IPS-11a (cell line): ENCODE data around the gene AKT3.
"Not testable (repeated sequence)": the region's sequence is repeated elsewhere in the genome, so short reads cannot be mapped to it uniquely, and the experiment has no call there.

ENCODE experiments used
- H3K4me3 ChIP-seq: one replicate; pipeline ENCODE4 v1.5.1; 2013; ENCODE audit warnings: low read depth, low read length, control low read depth

Gene AKT3

GRCh38 chr1:243628476-243628907 lies 221.6 kb downstream of the AKT3 start:
- H3K4me3 ChIP-seq, result no peak overlapping the region

DNA sequence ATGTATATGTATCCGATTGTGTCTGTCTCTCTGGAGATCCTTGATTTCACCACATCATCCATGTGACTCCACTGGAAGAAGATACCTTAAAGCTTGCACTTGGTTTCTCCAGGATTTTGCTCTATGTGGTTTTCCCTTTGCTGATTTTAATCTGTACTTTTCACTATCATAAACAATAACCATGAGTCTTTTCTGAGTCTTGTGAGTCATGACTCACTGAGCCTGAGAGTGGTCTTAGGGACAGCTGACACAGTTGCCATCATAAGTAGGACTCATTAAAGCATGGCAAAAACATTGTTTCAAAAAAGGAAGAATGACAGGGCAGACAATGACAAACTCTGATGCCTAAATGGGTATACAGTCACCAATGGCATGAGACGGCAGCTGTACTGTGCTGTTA lies 226.2 kb downstream of the AKT3 start:
- H3K4me3 ChIP-seq, result no peak overlapping the region

DNA sequence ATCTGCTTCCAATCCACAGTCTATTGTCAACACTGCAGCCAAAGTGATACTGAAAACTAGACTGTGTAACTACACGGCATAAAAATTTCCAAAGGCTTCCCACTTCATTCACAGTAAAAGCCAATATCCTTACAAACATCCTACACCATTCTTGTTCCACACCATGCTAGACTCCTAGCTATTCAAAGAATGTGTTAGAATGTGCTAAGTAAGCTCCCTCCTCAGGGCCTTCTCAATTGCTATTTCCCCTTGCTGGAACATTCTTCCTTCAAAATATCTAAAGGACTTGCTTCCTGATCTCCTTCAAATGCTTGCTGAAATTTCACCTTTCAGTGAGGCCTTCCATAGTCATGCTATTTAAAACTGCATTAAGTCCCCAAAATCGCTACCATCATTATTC lies 228.1 kb downstream of the AKT3 start:
- no peak overlapping the region for H3K4me3 ChIP-seq

GRCh38 chr1:243620096-243620495 lies 229.9 kb downstream of the AKT3 start:
- H3K4me3 ChIP-seq, result no peak overlapping the region

GRCh38 chr1:243609698-243610097 lies 240.3 kb downstream of the AKT3 start:
- no peak overlapping the region for H3K4me3 ChIP-seq

DNA sequence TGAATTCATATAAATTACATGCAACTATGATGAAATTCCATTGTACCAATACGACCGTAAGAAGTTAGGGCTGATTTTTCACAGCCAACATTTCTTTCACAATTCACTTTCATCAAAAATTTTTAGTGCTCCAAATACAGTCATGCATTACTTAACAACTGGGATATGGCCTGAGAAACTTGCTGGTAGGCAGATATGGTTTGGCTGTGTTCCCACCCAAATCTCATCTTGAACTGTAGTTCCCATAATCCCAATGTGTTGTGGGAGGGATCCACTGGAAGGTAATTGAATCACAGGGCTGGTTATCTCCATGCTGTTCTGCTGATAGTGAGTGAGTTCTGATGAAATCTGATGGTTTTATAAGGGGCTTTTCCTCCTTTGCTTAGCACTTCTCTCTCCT lies 244.4 kb downstream of the AKT3 start:
- no peak overlapping the region for H3K4me3 ChIP-seq

DNA sequence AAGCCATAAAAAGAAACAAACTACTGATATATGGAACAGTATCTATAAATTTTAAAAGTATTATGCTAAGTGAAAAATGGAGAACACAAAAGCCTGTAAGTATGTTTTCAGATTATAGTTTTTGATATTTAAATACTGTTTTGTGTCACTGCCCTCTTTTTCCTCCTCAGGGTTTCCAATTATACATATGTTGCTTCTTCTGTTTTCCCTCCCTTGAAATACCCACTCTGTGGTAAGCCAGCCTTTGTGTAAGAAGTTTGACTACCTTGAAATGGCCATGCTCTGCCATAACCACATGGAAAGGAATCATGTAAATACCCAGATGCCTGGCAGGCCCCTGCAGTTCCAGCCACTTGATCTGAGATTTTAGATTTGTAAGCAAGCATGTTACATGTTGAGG lies 248.3 kb downstream of the AKT3 start:
- no peak overlapping the region for H3K4me3 ChIP-seq

DNA sequence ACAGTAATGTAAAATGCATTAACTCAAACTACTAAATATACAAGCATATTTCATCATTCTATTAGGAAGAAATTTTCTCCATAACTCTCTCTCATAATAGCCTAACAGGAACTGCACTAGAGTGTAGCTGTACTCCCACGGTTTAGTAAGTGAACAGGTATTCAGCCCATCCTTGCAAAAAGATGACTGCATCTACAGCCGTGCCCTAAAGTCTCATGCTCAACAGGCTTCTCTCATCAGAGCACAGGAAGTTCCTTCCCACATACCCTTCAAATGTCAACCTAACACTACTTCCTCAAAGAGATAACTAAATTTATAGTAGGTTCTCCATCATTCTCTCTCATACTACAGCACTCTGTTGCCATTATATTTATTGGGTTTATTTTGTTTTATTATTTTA lies 251.6 kb downstream of the AKT3 start:
- H3K4me3 ChIP-seq, result no peak overlapping the region

DNA sequence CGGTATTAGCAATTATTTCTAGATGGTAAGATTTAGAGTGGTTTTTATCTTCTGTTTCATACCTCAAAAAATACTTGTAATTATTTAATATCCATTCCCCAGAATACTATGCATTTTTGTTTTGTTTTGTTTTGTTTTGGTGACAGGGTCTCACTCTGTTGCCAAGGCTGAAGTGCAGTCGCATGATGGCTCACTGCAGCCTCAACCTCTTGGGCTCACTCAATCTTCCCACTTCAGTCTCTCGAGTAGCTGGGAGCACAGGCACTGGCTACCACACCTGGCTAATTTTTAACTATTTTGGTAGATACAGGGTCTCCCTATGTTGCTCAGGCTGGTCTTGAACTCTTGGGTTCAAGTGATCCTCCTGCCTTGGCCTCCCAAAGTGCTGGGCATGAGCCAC lies 252.7 kb downstream of the AKT3 start:
- no peak overlapping the region for H3K4me3 ChIP-seq

- H3K4me3 ChIP-seq, result no peak overlapping the region
These were observed 253.5 kb downstream of the AKT3 start for GRCh38 chr1:243596431-243597062.

GRCh38 chr1:243595527-243596210 lies 254.4 kb downstream of the AKT3 start:
- no peak overlapping the region for H3K4me3 ChIP-seq

DNA sequence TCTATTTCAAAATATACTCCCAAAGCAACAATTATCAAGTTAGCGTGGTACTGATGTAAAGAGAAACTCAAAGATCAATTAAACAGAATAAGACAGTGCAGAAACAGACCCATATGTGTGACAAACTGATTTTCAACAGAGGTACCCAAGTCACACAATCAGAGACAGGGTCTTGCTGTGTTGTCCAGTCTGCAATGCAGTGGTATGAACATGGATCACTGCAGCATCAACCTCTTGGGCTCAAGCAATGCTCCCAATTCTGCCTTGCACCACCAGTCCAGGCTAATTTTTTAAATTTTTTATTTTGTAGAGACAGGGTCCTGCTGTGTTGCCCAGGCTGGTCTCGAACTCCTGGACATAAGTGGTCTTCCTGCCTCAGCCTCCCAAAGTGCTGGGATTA lies 255.6 kb downstream of the AKT3 start:
- no peak overlapping the region for H3K4me3 ChIP-seq

DNA sequence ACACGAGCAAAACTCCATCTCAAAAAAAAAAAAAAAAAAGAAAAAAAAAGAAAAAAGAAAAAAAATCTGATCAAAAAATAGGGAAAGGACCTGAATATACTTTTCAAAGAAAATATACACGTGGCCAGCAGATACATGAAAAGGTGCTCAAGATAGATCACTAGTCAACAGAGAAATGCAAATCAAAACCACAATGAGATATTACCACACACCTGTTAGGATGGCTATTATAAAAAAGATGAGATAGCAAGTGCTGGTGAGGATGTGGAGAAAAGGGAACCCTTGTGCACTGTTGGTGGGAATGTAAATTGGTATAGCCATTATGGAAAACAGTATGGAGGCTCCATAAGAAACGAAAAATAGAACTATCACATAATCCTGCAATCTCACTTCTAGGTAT lies 260.8 kb downstream of the AKT3 start:
- H3K4me3 ChIP-seq, result not testable (repeated sequence)

- H3K4me3 ChIP-seq, result no peak overlapping the region
These were observed 262.1 kb downstream of the AKT3 start for GRCh38 chr1:243587823-243588560.

GRCh38 chr1:243587285-243587684 lies 262.8 kb downstream of the AKT3 start:
- H3K4me3 ChIP-seq, result no peak overlapping the region

GRCh38 chr1:243585982-243586381 lies 264.1 kb downstream of the AKT3 start:
- H3K4me3 ChIP-seq, result no peak overlapping the region

DNA sequence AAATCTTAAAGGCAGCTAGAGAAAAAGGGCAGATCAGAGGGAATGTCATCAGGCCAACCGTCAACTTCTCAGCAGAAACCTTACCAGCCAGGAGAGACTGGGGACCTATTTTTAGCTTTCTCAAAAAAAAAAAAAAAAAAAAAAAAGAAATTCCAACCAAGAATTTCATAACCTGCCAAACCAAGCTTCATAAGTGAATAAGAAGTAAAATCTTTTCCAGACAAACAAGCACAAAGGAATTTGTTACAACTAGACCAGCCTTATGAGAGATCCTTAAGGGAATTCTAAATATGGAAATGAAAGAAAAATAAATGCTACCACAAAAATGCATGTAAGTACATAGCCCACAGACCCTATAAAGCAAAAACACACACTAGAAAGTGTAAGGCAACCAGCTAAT lies 267.7 kb downstream of the AKT3 start:
- H3K4me3 ChIP-seq, result no peak overlapping the region

DNA sequence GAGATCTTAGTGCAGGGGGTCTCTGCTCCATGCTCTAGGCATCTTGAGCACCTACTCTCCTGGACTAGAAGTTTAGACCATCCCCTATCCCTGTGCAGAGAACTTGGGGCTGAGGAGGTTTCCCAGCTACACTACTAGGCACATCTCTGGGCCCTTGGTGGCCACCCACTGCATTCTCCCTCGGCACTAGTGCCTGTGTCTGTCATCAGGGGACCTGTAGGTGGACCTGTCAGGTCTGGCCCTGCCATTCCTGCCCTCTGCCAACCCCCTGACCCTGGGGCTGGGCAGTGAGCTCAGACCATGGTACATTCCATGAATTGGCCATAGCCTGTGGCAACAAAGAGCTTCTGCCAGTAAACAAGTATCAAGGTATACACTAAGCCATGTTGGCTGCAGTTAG lies 269.1 kb downstream of the AKT3 start:
- no peak overlapping the region for H3K4me3 ChIP-seq

DNA sequence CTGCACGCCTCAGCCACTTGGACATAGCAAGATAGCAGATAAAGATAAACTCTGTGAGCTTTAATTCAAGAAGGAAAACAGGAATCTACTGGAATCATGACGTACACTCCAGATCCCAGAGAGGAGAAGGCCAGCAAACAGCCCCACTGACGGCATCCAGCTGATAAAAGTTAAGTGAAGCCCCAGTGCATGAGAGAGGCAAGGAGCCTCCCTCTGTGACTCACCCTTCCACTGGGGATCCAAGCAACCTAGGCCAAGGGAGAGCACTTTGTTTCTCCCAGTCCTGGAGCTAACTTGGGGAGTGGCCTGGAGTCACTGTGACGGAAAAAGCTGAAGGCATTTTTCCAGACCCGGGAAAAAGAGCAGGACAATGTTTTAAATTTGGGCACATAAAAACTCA lies 270.0 kb downstream of the AKT3 start:
- H3K4me3 ChIP-seq, result no peak overlapping the region

GRCh38 chr1:243575070-243575469 lies 275.0 kb downstream of the AKT3 start:
- no peak overlapping the region for H3K4me3 ChIP-seq

GRCh38 chr1:243572940-243573339 lies 277.1 kb downstream of the AKT3 start:
- H3K4me3 ChIP-seq, result no peak overlapping the region

GRCh38 chr1:243568793-243569192 lies 281.2 kb downstream of the AKT3 start:
- H3K4me3 ChIP-seq, result no peak overlapping the region
